ENCODE results near the gene WFIKKN2.

Gene WFIKKN2

GRCh38 chr17:50825188-50825587 is 10.2 kb upstream of the WFIKKN2 start:
- TF ChIP-seq CTCF (IDR thresholded peaks at IDR 0.05) = no peak

- no peak for TF ChIP-seq CTCF (IDR thresholded peaks at IDR 0.05)
These were observed 6.7 kb upstream of the WFIKKN2 start for GRCh38 chr17:50828508-50829170.

- TF ChIP-seq CTCF (IDR thresholded peaks at IDR 0.05) = no peak
These were observed 6.1 kb upstream of the WFIKKN2 start for GRCh38 chr17:50829332-50829731.

- TF ChIP-seq CTCF (IDR thresholded peaks at IDR 0.05) = no peak
These were observed 5.0 kb upstream of the WFIKKN2 start for GRCh38 chr17:50830352-50830751.

- TF ChIP-seq CTCF (IDR thresholded peaks at IDR 0.05) = no peak
These were observed 4.4 kb upstream of the WFIKKN2 start for GRCh38 chr17:50830994-50831393.

- TF ChIP-seq CTCF (IDR thresholded peaks at IDR 0.05) = no peak
These were observed 3.9 kb upstream of the WFIKKN2 start for GRCh38 chr17:50831471-50831928.

DNA sequence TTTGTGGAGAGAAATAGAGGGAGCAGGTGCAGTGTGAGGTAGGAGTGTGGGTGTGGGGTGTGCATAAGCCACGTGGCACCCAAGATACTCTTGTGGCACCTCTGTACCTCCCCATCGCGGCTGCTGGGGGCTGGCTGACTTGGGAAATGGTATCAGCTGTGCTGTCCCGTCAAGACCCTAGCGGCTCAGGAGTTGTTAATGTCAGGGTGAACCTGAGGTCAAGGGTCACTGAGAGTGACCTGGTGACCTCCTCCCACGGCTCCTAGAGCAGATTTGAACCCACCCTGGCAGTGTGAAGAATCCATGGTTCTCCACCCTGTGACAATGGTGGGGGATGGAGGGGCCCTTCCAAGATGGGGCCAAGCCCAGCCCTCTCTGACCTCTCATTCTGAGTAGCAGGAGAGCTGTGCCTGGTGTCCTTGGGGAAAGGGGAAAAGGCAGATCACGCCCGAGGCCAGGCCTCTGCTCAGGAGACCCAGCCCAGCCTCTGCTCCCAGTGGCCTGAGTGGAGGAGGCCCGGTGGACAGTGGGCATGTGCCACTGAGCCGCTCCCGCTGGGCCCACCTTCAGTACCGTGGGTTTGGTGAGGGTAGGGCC is 3.0 kb upstream of the WFIKKN2 start:
- no peak for TF ChIP-seq CTCF (IDR thresholded peaks at IDR 0.05)
